Colonic mucosa (tissue), 4 donors: ENCODE data around the gene PTPRE. TPM values are rescaled to one million over a fixed set of nuclear protein-coding genes. Genes with fewer than 3 reads are reported as not detected.
A peak's percentile ranks its signal among the peaks of the same experiment; 100 is the strongest.

Experiments used
- DNase-seq: peaks from one replicate; pipeline ENCODE4 v3.0.0-alpha.2; 2020
- H3K27ac ChIP-seq: fragments of 200-600 bp; one replicate; pipeline ENCODE4 v1.8.0; 2021
- H3K27me3 ChIP-seq: fragments of 200-600 bp; one replicate; pipeline ENCODE4 v1.8.0; 2021
- H3K36me3 ChIP-seq: fragments of 200-600 bp; one replicate; pipeline ENCODE4 v1.8.0; 2021
- H3K4me1 ChIP-seq: fragments of 200-600 bp; one replicate; pipeline ENCODE4 v1.8.0; 2021; ENCODE audit warnings: mild to moderate bottlenecking
- H3K4me3 ChIP-seq: fragments of 200-600 bp; one replicate; pipeline ENCODE4 v1.8.0; 2021
- H3K9ac ChIP-seq, 2 donors: one replicate each; pipeline ENCODE4 v1.7.0; 2013; ENCODE audit warnings: control low read depth in 2 of 2, low read depth in 2 of 2, low read length in 2 of 2
- H3K9me3 ChIP-seq: fragments of 200-600 bp; one replicate; pipeline ENCODE4 v1.8.0; 2021
- CTCF ChIP-seq: fragments of 200-600 bp; IDR thresholded peaks from one replicate; pipeline ENCODE4 v1.8.0; 2022; ENCODE audit warnings: antibody characterized with exemption, mild to moderate bottlenecking
- intact Hi-C: fragments of 100-400 bp; cut with DNase I; formaldehyde crosslinking; loops from one replicate; pipeline ENCODE4 v1.14.1; 2022
- total RNA-seq, 2 donors: library from RNA; stranded (reverse); fragmentation: NEBNext Ultra II Directional in 1 of 2; extraction: Animal tissue kit (Norgen Biotek cat#: 25700) in 1 of 2; gene quantifications; one replicate each; pipeline ENCODE4 v1.2.1, GENCODE V29; 2021
- donor health status: healthy.
- donor health status: DM: no; HTN: no; CAD: no.
- donor health status: DM: no; HTN: no; CAD: no.

PTPRE gene
- total RNA-seq, 2 donors from 2014 or later = 15.9 to 18.8 TPM

DNA sequence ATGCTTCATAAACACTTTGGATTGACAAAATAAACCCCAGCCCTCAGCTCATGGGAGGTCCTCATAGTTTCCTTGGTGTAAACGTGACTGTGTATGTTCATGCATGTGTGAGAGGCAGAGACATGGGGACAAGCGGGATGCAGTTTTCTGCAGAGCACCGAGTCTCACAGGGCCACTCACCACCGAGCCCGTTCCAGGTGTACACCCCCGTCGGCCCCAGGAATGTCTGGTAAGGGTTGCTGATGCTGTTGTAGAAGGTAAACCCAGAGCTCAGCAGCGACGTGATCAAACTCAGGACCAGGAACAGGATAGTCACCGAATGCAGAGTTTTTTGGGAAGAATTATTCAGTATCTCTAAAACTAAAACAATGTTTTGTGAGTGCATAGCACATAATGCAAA is 23.4 kb upstream of the PTPRE start:
- H3K9me3 ChIP-seq = no peaks in the 10 kb centered on the region
- peak overlapping the region in 1 of 2 donors; percentile 9 for H3K9ac ChIP-seq
- H3K27ac ChIP-seq = no peak overlapping the region
- H3K4me1 ChIP-seq = peaks cover 16% of the 10 kb centered on the region
- H3K36me3 ChIP-seq = no peaks in the 10 kb centered on the region
- no peak overlapping the region for H3K4me3 ChIP-seq
- DNase-seq = no peak
- no peak for TF ChIP-seq CTCF
- H3K27me3 ChIP-seq = no peaks in the 10 kb centered on the region
- intact Hi-C loops = no loop called here

GRCh38 chr10:127884501-127884900 is 22.4 kb upstream of the PTPRE start:
- Histone ChIP-seq H3K9ac (peak overlapping the region in 1 of 2 donors; percentile 19), H3K4me1 (peaks cover 16% of the 10 kb centered on the region), H3K36me3 (no peaks in the 10 kb centered on the region), H3K9me3 (no peaks in the 10 kb centered on the region), H3K4me3 (no peak overlapping the region), H3K27me3 (no peaks in the 10 kb centered on the region), H3K27ac (no peak overlapping the region)
- TF ChIP-seq CTCF = no peak
- intact Hi-C loops = no loop called here
- peak; percentile 19 for DNase-seq

- no peaks in the 10 kb centered on the region for H3K9me3 ChIP-seq
- intact Hi-C loops = no loop called here
- H3K4me1 ChIP-seq = peaks cover 9% of the 10 kb centered on the region
- no peaks in the 10 kb centered on the region for H3K27me3 ChIP-seq
- H3K9ac ChIP-seq = peak overlapping the region in 1 of 2 donors; percentile 41
- TF ChIP-seq CTCF = no peak
- peak overlapping the region; percentile 60 for H3K27ac ChIP-seq
- H3K36me3 ChIP-seq = no peaks in the 10 kb centered on the region
- DNase-seq = peak; percentile 62
- no peak overlapping the region for H3K4me3 ChIP-seq
Observed at GRCh38 chr10:127886371-127887051, 20.4 kb upstream of the PTPRE start.

GRCh38 chr10:127887541-127888415 is 19.1 kb upstream of the PTPRE start:
- no peak for TF ChIP-seq CTCF
- Histone ChIP-seq H3K9ac (peak overlapping the region; percentile 27 to 41), H3K9me3 (no peaks in the 10 kb centered on the region), H3K4me3 (no peak overlapping the region), H3K27me3 (no peaks in the 10 kb centered on the region), H3K4me1 (peaks cover 7% of the 10 kb centered on the region), H3K36me3 (no peaks in the 10 kb centered on the region), H3K27ac (peak overlapping the region; percentile 60)
- intact Hi-C loops = no loop called here
- DNase-seq = peak; percentile 22

DNA sequence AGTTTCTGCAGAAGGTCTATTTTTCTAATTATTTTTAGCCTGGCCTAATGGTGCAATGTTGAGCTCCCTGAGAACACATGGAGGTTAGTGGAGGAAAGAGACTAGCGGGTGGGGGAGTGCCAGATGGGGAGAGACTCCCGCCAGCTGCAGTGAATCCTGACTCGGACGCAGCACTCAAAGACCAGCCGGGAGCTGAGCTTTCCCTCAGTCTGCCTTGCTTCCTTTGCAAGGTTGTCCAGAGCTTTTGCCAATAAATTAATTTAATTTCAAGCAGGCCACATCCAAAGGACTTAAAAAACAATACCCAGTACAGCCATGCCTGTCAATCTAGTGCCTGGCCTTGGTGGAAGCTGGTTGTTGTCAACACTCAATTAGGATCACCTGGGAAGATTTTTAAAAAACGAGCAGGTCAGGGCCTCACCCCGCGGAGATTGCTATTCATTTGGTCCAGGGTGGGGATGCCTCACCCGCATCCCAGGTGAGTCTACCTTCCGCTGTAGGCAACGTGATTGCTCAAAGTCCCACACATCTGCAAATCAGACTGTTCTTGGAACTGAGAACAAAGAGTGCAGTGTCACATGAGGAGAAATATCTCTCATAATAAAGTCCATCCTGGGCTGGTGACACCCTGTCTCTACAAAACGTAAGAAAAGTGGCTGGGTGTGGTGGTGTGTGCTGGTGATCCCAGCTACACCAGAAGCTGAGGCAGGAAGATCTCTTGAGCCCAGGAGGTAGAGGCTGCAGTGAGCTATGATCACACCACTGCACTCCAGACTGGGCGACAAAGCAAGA is 18.2 kb upstream of the PTPRE start:
- TF ChIP-seq CTCF = no peak
- Histone ChIP-seq H3K4me1 (peaks cover 7% of the 10 kb centered on the region), H3K9me3 (no peaks in the 10 kb centered on the region), H3K36me3 (no peaks in the 10 kb centered on the region), H3K4me3 (peak overlapping the region; percentile 6), H3K27me3 (no peaks in the 10 kb centered on the region), H3K9ac (peak overlapping the region in 1 of 2 donors; percentile 68), H3K27ac (peak overlapping the region; percentile 60)
- DNase-seq = peak; percentile 81
- intact Hi-C loops = no loop called here
